DND-41 (cell line): ENCODE data around the gene AP2B1.

Source experiments
- ATAC-seq: fragments of 200-7000 bp; cut with Tn5 transposase; 3 replicates; pipeline ENCODE4 v1.9.1; 2021; ENCODE audit warnings: low read depth; ENCODE audit not compliant: insufficient read depth
- DNase-seq: peaks from one replicate; pipeline ENCODE4 v3.0.0-alpha.2; 2020
- H2AFZ ChIP-seq: 2 replicates; pipeline ENCODE4 v1.6.0; 2012; ENCODE audit warnings: low read depth, low read length
- H3K27ac ChIP-seq: 2 replicates; pipeline ENCODE4 v1.5.1; 2012; ENCODE audit warnings: low read length, inconsistent platforms
- H3K27me3 ChIP-seq: fragments of 200-600 bp; sonication (generic); 2 replicates; pipeline ENCODE4 v1.6.0; 2012; ENCODE audit warnings: low read length, mild to moderate bottlenecking, inconsistent platforms; ENCODE audit not compliant: insufficient read depth, poor library complexity
- H3K36me3 ChIP-seq: 2 replicates; pipeline ENCODE4 v1.5.1; 2012; ENCODE audit warnings: low read length, inconsistent platforms; ENCODE audit not compliant: insufficient read depth
- H3K4me1 ChIP-seq: 2 replicates; pipeline ENCODE4 v1.5.1; 2012; ENCODE audit warnings: mild to moderate bottlenecking, low read length; ENCODE audit not compliant: insufficient read depth
- H3K4me2 ChIP-seq: 2 replicates; pipeline ENCODE4 v1.6.0; 2012; ENCODE audit warnings: mild to moderate bottlenecking, moderate library complexity, low read length, inconsistent platforms; ENCODE audit not compliant: insufficient read depth
- H3K4me3 ChIP-seq, 2 experiments: fragments of 200-600 bp in 1 of 2; shearing (Covaris generic) in 1 of 2; 2 replicates each; pipeline ENCODE4 v1.5.1; 2012 to 2016; ENCODE audit warnings: inconsistent platforms in 2 of 2, low read length in 2 of 2, mild to moderate bottlenecking in 2 of 2, low read depth in 1 of 2, moderate library complexity in 1 of 2
- H3K79me2 ChIP-seq: 2 replicates; pipeline ENCODE4 v1.6.0; 2012; ENCODE audit warnings: low read length, inconsistent platforms; ENCODE audit not compliant: insufficient read depth
- H3K9ac ChIP-seq: 2 replicates; pipeline ENCODE4 v1.6.0; 2012; ENCODE audit warnings: low read depth, mild to moderate bottlenecking, inconsistent platforms, low read length, moderate library complexity
- H3K9me3 ChIP-seq: 2 replicates; pipeline ENCODE4 v1.5.1; 2012; ENCODE audit warnings: low read length, moderate library complexity, mild to moderate bottlenecking, inconsistent platforms; ENCODE audit not compliant: insufficient read depth, severe bottlenecking
- H4K20me1 ChIP-seq: 2 replicates; pipeline ENCODE4 v1.6.0; 2012; ENCODE audit warnings: low read length; ENCODE audit not compliant: insufficient read depth
- EZH2 ChIP-seq: IDR thresholded peaks from 3 replicates; pipeline ENCODE4 v1.6.1; 2012; ENCODE audit warnings: borderline replicate concordance, low read depth, mild to moderate bottlenecking, moderate library complexity, low read length, inconsistent platforms; ENCODE audit not compliant: severe bottlenecking
- TF ChIP-seq, protein P1 (sequence below): IDR thresholded peaks from 2 replicates; pipeline ENCODE4 v1.5.1; 2012; ENCODE audit warnings: borderline replicate concordance, low read length, moderate library complexity, mild to moderate bottlenecking; ENCODE audit not compliant: poor library complexity, severe bottlenecking; ENCODE audit errors: extremely low read depth

AP2B1 gene

DNA sequence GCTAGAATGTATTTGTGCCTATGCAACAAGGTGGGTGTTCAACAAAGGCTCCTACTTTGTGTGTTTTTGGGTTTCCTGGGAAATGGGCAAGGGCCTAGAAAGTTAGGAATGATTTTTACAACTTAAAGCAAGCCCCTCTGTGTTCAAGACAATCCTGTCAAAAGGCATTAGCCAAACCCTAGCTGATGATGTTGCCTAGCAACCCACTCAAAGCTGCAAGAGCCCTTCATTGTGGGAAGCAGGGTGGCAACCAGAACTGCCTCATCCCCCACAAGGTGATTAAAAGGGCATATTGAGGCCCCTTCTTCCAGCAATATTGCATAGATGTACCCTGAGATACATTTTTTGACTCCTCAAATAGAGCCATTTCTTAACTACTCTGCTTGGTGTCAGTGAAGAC lies 128.3 kb downstream of the AP2B1 start:
- TF ChIP-seq EZH2 = no peak
- TF ChIP-seq, protein P1, sequence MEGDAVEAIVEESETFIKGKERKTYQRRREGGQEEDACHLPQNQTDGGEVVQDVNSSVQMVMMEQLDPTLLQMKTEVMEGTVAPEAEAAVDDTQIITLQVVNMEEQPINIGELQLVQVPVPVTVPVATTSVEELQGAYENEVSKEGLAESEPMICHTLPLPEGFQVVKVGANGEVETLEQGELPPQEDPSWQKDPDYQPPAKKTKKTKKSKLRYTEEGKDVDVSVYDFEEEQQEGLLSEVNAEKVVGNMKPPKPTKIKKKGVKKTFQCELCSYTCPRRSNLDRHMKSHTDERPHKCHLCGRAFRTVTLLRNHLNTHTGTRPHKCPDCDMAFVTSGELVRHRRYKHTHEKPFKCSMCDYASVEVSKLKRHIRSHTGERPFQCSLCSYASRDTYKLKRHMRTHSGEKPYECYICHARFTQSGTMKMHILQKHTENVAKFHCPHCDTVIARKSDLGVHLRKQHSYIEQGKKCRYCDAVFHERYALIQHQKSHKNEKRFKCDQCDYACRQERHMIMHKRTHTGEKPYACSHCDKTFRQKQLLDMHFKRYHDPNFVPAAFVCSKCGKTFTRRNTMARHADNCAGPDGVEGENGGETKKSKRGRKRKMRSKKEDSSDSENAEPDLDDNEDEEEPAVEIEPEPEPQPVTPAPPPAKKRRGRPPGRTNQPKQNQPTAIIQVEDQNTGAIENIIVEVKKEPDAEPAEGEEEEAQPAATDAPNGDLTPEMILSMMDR = no peak
- Histone ChIP-seq H4K20me1 (no peaks in the 10 kb centered on the region), H3K36me3 (peaks cover 68% of the 10 kb centered on the region; the same call in 1 of the 2 replicates), H3K27me3 (no peaks in the 10 kb centered on the region), H3K27ac (no peak overlapping the region), H3K4me1 (no peaks in the 10 kb centered on the region), H3K9ac (no peak overlapping the region), H3K9me3 (no peaks in the 10 kb centered on the region), H3K4me2 (no peak overlapping the region), H2AFZ (no peak overlapping the region), H3K79me2 (no peaks in the 10 kb centered on the region), H3K4me3 (no peak overlapping the region)
- DNase-seq (no peak), ATAC-seq (no peak)

DNA sequence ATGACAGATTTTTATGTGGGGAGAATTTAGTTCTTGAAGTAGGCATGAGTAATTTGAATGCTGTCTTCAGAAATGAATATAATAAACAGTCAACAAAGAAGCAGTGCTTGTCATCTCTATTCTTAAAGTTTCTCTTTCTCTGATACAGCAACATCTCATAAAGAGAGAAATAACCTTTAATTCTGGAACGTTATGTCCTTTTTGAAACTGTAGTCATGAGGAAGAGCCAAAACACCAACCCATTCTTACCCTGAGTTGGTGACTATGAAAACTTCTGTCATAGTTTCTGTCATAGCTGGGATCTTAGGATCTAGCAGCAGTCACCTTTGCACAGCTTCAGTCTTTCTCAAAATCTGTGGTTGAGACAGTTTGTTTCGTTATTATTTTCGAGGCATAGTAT lies 129.1 kb downstream of the AP2B1 start:
- Histone ChIP-seq H4K20me1 (no peaks in the 10 kb centered on the region), H3K4me3 (no peak overlapping the region), H3K4me1 (no peaks in the 10 kb centered on the region), H3K27me3 (no peaks in the 10 kb centered on the region), H3K79me2 (no peaks in the 10 kb centered on the region), H2AFZ (no peak overlapping the region), H3K27ac (no peak overlapping the region), H3K9me3 (no peaks in the 10 kb centered on the region), H3K4me2 (no peak overlapping the region), H3K9ac (no peak overlapping the region), H3K36me3 (peaks cover 62% of the 10 kb centered on the region; the same call in 1 of the 2 replicates)
- TF ChIP-seq, protein P1 = no peak
- DNase-seq (no peak), ATAC-seq (no peak)

DNA sequence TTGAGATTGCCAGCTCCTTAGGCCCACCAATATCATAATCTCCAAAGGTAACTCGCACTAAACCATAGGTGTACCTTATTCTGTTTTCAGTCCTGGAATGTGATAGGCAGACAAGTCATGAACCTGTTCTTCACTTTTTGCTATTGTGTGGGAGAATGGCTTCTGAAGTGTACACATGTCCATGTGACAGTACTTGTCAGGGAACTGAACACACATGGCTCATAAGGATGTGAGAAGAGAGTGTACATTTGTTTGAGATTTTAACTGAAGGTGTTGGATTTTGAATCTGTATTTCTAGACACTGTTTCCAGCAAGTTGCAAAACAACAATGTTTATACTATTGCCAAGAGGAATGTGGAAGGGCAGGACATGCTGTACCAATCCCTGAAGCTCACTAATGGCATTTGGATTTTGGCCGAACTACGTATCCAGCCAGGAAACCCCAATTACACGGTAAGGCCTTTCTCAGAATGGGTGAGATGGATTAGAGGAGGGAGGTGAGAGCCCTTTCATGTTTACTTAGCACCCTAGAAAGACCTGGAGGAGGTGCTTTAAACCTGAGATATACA lies 129.9 kb downstream of the AP2B1 start:
- H3K9me3 ChIP-seq = no peaks in the 10 kb centered on the region
- H3K9ac ChIP-seq = no peak overlapping the region
- no peak overlapping the region for H2AFZ ChIP-seq
- H3K27ac ChIP-seq = no peak overlapping the region
- ATAC-seq (no peak), DNase-seq (no peak)
- H3K36me3 ChIP-seq = peaks cover 61% of the 10 kb centered on the region; the same call in 1 of the 2 replicates
- no peaks in the 10 kb centered on the region for H3K4me1 ChIP-seq
- no peaks in the 10 kb centered on the region for H3K79me2 ChIP-seq
- no peak overlapping the region for H3K4me3 ChIP-seq
- no peak overlapping the region for H3K4me2 ChIP-seq
- no peaks in the 10 kb centered on the region for H3K27me3 ChIP-seq
- no peaks in the 10 kb centered on the region for H4K20me1 ChIP-seq
- TF ChIP-seq EZH2 = no peak
- TF ChIP-seq, protein P1 = no peak

DNA sequence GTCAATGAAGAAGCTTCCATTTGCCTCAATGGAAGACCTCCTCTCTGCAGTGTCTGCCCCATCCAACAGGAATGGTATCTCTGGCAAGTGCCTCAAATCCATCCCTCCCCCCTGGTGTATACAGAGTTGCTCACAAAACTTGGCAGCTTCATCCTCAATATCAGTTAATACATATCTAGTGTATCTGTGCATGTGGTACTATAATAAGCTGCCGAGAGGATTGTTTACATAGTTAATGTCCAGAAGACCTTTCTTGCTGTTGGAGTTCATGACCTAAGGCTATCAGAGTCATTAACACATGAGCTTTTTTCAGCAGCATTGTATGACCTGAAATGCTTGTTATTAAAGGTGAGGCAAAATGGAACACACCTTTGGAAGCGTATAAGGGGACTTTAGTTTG lies 130.4 kb downstream of the AP2B1 start:
- Histone ChIP-seq H3K4me3 (no peak overlapping the region), H3K9ac (no peak overlapping the region), H3K27me3 (no peaks in the 10 kb centered on the region), H4K20me1 (no peaks in the 10 kb centered on the region), H3K79me2 (no peaks in the 10 kb centered on the region), H3K27ac (no peak overlapping the region), H3K36me3 (peaks cover 60% of the 10 kb centered on the region; the same call in 1 of the 2 replicates), H2AFZ (no peak overlapping the region), H3K9me3 (no peaks in the 10 kb centered on the region), H3K4me1 (no peaks in the 10 kb centered on the region), H3K4me2 (no peak overlapping the region)
- TF ChIP-seq EZH2 = no peak
- TF ChIP-seq, protein P1 = no peak
- DNase-seq (no peak), ATAC-seq (no peak)
